ENCODE data around the gene VMP1. TPM values are rescaled to one million over a fixed set of nuclear protein-coding genes. Genes with fewer than 3 reads are reported as not detected.

The VMP1 gene
- total RNA-seq, 1 experiment from 2014 or later, result 277 TPM

DNA sequence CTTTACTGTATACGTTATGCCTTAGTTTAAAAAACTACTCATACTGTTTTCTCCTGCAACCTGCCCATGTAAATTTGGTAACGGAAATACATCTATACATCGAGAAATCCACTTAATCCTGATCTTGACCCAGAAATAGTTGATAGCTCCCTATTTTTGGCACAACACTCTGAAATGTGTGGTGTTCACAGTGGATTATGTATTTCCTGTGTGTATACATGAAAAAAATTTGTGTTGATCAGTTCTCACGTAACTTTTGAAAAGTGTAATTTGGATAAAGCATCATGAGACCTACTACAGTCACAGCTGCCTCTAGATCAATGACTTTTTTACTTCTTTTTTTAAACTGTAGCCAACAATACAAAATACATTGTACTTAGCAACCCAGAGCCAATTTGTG lies 90.7 kb downstream of the VMP1 start:
- CTCF ChIA-PET, result no interaction called here
- intact Hi-C loops (cut with micrococcal nuclease), result no loop called here
- Histone ChIP-seq H3K36me3 (ENCODE audit: low read depth, low read length) (no peaks in the 10 kb centered on the region), H3K4me1 (ENCODE audit: insufficient read depth, low read length) (peaks cover 3% of the 10 kb centered on the region; the same call in 1 of the 2 replicates), H3K27me3 (ENCODE audit: low read length) (no peaks in the 10 kb centered on the region), H4K20me1 (ENCODE audit: low read length) (no peaks in the 10 kb centered on the region), H2AFZ (ENCODE audit: low read length) (no peak overlapping the region), H3K4me3 (ENCODE audit: low read length) (no peak overlapping the region), H3K27ac (ENCODE audit: low read length) (no peak overlapping the region), H3K9me2 (replicated peaks; ENCODE audit: low read length) (no peaks in the 10 kb centered on the region), H3K4me2 (ENCODE audit: low read length) (no peak overlapping the region), H3F3A (ENCODE audit: low read length, unreplicated experiment) (no peaks in the 10 kb centered on the region), H3K79me2 (ENCODE audit: low read length) (no peaks in the 10 kb centered on the region), H3K9ac (ENCODE audit: low read length) (no peak overlapping the region), H3K9me3 (ENCODE audit: low read length) (no peaks in the 10 kb centered on the region)
- POLR2A ChIA-PET (ENCODE audit: unreplicated experiment), result interaction anchor here (0.6 kb wide), 1 partner anchor 52 kb away, joined by 4 read pairs; no protein-coding TSS in a partner anchor
- TF ChIP-seq, protein P1, sequence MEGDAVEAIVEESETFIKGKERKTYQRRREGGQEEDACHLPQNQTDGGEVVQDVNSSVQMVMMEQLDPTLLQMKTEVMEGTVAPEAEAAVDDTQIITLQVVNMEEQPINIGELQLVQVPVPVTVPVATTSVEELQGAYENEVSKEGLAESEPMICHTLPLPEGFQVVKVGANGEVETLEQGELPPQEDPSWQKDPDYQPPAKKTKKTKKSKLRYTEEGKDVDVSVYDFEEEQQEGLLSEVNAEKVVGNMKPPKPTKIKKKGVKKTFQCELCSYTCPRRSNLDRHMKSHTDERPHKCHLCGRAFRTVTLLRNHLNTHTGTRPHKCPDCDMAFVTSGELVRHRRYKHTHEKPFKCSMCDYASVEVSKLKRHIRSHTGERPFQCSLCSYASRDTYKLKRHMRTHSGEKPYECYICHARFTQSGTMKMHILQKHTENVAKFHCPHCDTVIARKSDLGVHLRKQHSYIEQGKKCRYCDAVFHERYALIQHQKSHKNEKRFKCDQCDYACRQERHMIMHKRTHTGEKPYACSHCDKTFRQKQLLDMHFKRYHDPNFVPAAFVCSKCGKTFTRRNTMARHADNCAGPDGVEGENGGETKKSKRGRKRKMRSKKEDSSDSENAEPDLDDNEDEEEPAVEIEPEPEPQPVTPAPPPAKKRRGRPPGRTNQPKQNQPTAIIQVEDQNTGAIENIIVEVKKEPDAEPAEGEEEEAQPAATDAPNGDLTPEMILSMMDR (conservative IDR thresholded peaks at IDR 0.05; ENCODE audit: low read depth, low read length), result no peak
- TF ChIP-seq EZH2phosphoT487 (IDR thresholded peaks at IDR 0.05; ENCODE audit: borderline replicate concordance, low read length) (no peak), EZH2 (IDR thresholded peaks at IDR 0.05; ENCODE audit: low read length, unreplicated experiment) (no peak)
- ATAC-seq (no peak), DNase-seq (no peak)
- no TSS peak for BruUV-seq (replicated peaks)

DNA sequence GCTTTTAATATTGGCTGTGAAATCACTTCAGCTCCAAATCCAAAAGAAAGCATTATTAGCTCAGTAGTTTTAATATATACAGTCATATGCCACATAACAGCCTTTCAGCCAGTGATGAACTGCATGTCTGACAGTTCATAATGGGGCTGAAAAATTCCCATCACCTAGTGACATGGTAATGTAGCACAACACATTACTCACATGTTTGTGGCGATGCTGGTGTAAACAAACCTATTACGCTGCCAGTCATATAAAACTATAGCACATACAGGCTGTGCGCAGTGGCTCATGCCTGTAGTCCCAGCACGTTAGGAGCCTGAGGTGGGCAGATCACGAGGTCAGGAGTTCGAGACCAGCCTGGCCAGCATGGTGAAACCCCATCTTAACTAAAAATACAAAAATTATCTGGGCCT lies 93.1 kb downstream of the VMP1 start:
- H3K9me2 ChIP-seq (replicated peaks; ENCODE audit: low read length), result no peaks in the 10 kb centered on the region
- ChIA-PET CTCF (no interaction called here), POLR2A (ENCODE audit: unreplicated experiment) (no interaction called here)
- no peaks in the 10 kb centered on the region for H3K27me3 ChIP-seq (ENCODE audit: low read length)
- H3K36me3 ChIP-seq (ENCODE audit: low read depth, low read length), result no peaks in the 10 kb centered on the region
- H3K4me3 ChIP-seq (ENCODE audit: low read length), result no peak overlapping the region
- BruUV-seq (replicated peaks), result no TSS peak
- H3K9me3 ChIP-seq (ENCODE audit: low read length), result no peaks in the 10 kb centered on the region
- H3K4me2 ChIP-seq (ENCODE audit: low read length), result no peak overlapping the region
- H2AFZ ChIP-seq (ENCODE audit: low read length), result no peak overlapping the region
- intact Hi-C loops (cut with micrococcal nuclease), result no loop called here
- H3K9ac ChIP-seq (ENCODE audit: low read length), result no peak overlapping the region
- DNase-seq, result peak; percentile 16
- peaks cover 8% of the 10 kb centered on the region for H3K4me1 ChIP-seq (ENCODE audit: insufficient read depth, low read length)
- H3K27ac ChIP-seq (ENCODE audit: low read length), result no peak overlapping the region
- no peaks in the 10 kb centered on the region for H3F3A ChIP-seq (ENCODE audit: low read length, unreplicated experiment)
- no peaks in the 10 kb centered on the region for H4K20me1 ChIP-seq (ENCODE audit: low read length)
- TF ChIP-seq EZH2 (IDR thresholded peaks at IDR 0.05; ENCODE audit: low read length, unreplicated experiment) (no peak), EZH2phosphoT487 (IDR thresholded peaks at IDR 0.05; ENCODE audit: borderline replicate concordance, low read length) (no peak)
- TF ChIP-seq, protein P1 (conservative IDR thresholded peaks at IDR 0.05; ENCODE audit: low read depth, low read length), result no peak
- H3K79me2 ChIP-seq (ENCODE audit: low read length), result no peaks in the 10 kb centered on the region
- no peak; the same call in 1 of the 2 replicates for ATAC-seq

DNA sequence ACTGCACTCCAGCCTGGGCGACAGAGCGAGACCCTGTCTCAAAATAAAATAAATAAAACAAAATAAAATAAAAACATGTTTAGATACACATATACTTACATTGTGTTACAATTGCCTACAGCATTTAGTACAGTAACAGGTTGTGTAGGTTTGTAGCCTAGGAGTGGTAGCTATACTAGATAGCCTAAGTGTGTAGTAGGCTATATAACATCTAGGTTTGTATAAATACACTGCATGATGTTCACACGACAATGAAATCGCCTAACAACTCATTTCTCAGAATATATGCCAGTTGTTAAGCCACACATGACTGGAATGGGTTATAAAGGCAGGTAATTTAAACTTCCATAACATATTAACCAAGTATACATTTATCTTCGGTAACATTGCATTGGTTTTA lies 94.7 kb downstream of the VMP1 start:
- BruUV-seq (replicated peaks), result no TSS peak
- no peak for ATAC-seq
- no peak overlapping the region for H3K27ac ChIP-seq (ENCODE audit: low read length)

More for the DNA sequence above, 94.7 kb downstream of the VMP1 start:
- H3F3A ChIP-seq (ENCODE audit: low read length, unreplicated experiment), result no peaks in the 10 kb centered on the region
- no peaks in the 10 kb centered on the region for H3K9me3 ChIP-seq (ENCODE audit: low read length)
- H4K20me1 ChIP-seq (ENCODE audit: low read length), result no peaks in the 10 kb centered on the region
- no peaks in the 10 kb centered on the region for H3K36me3 ChIP-seq (ENCODE audit: low read depth, low read length)
- no peak overlapping the region for H3K4me2 ChIP-seq (ENCODE audit: low read length)
- no peaks in the 10 kb centered on the region for H3K9me2 ChIP-seq (replicated peaks; ENCODE audit: low read length)
- H3K4me1 ChIP-seq (ENCODE audit: insufficient read depth, low read length), result peaks cover 8% of the 10 kb centered on the region
- CTCF ChIA-PET, result no interaction called here
- intact Hi-C loops (cut with micrococcal nuclease), result no loop called here
- DNase-seq, result no peak
- H3K27me3 ChIP-seq (ENCODE audit: low read length), result no peaks in the 10 kb centered on the region
- TF ChIP-seq EZH2 (IDR thresholded peaks at IDR 0.05; ENCODE audit: low read length, unreplicated experiment), result no peak
- TF ChIP-seq, protein P1 (conservative IDR thresholded peaks at IDR 0.05; ENCODE audit: low read depth, low read length), result no peak
- no peak for TF ChIP-seq EZH2phosphoT487 (IDR thresholded peaks at IDR 0.05; ENCODE audit: borderline replicate concordance, low read length)
- H3K9ac ChIP-seq (ENCODE audit: low read length), result no peak overlapping the region
- POLR2A ChIA-PET (ENCODE audit: unreplicated experiment), result no interaction called here
- no peak overlapping the region for H3K4me3 ChIP-seq (ENCODE audit: low read length)
- H2AFZ ChIP-seq (ENCODE audit: low read length), result no peak overlapping the region
- no peaks in the 10 kb centered on the region for H3K79me2 ChIP-seq (ENCODE audit: low read length)
